Islet of Langerhans (tissue), 1 donor: ENCODE data around the gene FAAP20.

Source experiments
- FAIRE-seq: peaks from one replicate; lab custom pipeline; 2011; peaks lifted over from hg19 to GRCh38; lab: Jason Lieb, UNC

The FAAP20 gene

GRCh38 chr1:2210084-2210653 lies 15.6 kb upstream of the FAAP20 start:
- no peak for FAIRE-seq

- no peak for FAIRE-seq
Measured at GRCh38 chr1:2209400-2210083, 15.0 kb upstream of the FAAP20 start.

- FAIRE-seq = no peak
Measured at GRCh38 chr1:2208309-2209239, 14.0 kb upstream of the FAAP20 start.

DNA sequence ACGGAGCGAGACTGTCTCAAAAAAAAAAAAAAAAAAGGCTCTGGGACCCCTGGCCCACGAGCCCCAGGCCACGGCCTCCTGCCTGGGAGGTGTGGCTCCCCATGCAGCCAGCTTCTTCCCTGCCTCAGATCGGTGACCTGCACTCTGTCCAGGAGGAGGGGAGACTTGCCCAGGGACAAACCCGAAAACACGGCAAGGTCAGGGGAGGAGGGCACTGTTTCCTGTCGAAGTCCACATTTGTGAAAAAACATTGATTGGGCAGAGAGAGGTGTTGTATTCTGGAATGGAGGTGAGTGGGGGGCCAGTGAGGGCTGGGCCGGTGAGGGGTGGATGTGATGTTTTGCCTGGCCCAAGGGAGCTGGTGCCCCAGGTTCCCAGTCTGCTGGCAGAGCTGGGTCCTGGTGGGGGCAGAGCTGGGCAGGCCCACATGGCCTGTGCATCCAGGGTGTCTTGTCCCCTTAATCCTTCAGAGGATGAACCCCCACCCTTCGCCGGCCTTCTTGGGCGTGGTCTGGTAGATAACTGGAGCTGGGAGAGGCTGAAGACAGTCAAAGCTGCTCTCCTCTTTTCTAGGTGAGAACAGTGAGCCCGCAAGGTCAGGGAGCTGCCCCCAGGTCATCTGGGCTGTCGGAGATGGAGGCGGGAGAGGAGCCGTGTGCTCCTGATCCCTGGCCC lies 12.4 kb upstream of the FAAP20 start:
- FAIRE-seq = no peak

GRCh38 chr1:2205191-2205952 lies 10.8 kb upstream of the FAAP20 start:
- FAIRE-seq = no peak

- FAIRE-seq = no peak
Measured at GRCh38 chr1:2204415-2205190, 10.0 kb upstream of the FAAP20 start.

DNA sequence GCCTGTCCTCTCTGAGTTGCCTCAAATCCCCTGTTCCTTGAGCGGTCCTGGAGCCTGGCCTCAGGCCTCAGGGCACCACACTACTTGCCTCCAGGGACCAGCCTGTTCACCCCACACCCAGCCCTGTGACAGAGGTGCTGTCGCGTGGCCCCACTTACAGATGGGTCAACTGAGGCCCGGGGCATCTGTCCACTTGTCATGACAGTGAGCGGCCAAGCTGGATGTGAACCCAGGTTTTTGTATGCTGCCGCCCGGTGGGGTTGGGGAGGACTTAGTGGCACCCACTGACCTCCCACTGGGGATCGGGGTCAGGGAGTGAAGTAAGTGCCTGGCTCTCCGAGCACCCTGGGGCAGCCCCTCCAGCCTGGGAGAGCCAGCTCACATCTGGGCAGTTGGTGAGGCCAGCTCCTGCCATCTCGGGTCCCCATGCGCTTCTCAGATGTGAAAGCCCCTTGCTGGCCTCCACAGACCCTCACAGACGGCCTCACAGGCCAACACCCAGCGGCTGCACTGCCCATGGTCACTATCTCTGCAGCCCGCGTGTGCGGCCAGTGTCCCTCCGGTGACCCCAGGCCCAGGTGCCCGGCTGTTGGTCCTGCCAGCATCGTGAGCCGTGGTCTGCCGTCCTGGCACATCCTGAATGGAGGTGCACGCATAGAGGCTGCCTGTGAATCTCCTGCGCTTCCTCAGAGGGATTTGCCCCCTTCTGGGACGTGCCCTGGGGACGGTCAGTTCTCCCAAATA lies 9.3 kb upstream of the FAAP20 start:
- FAIRE-seq = no peak

GRCh38 chr1:2202843-2203601 lies 8.4 kb upstream of the FAAP20 start:
- FAIRE-seq = no peak

DNA sequence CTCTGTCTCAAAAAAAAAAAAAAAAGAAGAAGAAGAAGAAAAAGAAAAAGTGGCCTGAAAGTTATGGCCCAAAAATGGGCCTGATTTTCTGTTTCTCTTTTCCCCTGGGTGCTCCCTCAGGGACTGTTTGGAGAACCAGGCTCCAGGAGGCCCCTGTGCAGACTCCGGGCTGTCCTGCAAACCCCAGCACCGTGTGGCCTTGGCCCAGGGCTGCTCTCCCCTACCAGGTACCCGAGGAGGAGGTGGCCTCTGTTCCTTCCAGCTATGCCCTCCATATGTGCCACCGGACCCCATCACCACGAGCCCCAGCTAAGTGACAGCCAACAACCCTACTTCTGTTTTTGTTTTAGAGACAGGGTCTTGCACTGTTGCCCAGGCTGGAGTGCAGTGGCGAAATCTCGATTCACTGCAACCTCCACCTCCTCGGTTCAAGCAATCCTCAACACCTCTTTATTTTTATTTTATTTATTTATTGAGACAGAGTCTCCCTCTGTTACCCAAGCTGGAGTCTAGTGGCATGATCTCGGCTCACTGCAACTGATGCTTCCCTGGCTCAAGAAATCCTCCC lies 7.5 kb upstream of the FAAP20 start:
- FAIRE-seq = no peak

GRCh38 chr1:2201062-2201461 lies 6.5 kb upstream of the FAAP20 start:
- no peak for FAIRE-seq

DNA sequence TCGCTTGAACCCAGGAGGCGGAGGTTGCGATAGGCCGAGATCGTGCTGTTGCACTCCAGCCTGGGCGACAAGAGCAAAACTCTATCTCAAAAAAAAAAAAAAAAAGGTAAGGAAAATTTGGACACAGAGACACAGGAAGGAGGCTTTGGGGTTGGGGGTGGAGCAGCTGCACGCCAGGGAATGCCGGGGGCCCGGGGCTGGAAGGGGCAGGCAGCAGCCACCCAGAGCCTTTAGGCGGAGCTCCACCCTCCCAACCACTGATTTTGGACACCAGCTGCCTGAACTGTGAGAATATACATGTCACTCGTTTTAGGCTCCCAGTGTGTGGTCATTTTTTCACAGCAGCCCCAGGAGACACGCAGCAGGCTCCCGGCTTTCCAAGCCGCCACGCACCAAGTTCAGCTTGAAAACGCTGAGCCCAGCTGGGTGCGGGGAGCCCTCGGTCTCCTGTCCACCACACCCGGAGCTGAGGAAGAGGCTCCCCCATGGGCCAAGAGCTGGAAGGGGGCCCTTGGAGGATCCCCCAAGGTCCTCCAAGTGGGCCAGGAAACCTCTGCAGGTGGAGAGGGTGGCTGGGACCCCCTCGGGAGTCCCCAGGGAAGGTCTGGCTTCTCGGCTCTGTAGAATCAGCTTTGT lies 5.9 kb upstream of the FAAP20 start:
- FAIRE-seq = no peak

GRCh38 chr1:2199042-2199810 lies 4.7 kb upstream of the FAAP20 start:
- no peak for FAIRE-seq

DNA sequence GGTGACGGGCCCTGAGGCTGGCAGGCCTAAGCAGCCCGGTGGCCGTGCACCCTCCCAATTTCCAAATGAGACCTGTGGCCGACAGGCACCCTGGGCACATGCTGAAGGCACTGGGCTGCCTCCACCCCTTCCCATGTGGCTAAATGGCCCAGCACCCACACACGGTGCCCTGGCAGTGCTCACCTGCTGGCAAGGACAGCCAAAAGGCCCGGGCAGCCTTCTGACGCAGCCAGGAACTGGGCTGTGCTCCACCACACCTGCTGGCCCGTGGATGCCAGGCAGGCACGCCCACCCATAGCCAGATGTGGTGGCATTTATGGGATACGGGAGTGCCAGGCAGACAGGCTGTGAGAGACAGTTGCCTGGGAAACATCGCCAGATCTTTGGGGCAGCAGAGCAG lies 4.0 kb upstream of the FAAP20 start:
- FAIRE-seq = no peak

DNA sequence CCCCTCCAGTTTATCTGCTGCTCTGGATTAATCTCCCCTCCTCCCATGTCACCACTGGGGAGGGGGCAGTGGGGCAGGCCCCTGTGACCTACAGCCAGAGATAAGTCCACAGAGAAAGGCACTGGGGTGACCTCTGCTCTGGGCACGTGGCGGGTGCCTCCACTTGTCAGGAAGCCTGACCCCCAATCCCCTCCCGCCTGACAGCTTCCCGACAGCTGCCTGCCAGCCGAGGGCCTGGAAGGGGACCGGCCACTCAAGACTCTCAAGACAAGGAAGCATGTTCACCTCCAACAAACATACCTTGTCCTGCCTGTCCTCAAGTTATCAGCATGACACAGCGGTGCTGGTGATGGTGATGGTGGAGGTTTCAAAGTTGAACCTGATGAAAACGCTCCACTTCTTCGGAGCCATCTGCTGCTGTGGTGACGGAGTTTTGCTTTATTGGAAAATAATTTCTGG lies 3.2 kb upstream of the FAAP20 start:
- no peak for FAIRE-seq

DNA sequence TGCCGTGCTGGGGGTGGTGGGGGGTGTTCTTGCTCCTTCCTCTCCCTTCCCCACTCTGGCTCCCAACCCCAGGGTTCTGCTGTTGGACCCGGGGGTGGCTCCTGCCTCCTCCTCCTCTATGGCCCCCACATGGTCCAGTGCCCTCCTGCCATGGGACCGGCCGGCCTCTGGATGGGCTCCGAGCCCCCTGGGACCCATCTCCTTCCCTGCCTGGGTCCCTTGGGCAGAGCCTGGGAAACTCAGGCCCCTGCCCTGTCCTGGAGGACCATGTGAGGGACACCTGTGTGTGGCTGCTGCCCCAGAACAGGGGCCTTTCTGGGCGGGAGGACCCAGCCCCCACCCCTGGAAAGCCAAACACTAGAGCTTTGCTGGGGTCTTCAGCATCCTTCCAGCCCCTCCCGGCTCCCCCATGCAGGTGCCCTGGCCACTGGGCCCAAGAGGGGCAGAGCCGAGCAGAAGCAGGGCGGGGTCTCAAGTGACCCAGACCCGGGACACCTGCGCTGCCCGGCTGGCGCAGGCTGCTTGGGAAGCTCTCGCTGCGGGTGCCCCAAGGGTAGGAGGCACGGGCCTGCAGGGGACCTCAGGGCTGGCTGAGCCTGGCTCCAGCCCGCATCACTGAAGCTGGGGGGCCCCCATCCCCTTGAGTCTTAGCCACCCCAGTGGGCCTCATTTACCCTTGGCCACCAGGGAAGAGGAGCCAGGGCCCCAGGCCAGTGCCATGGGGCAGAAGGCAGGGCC lies 2.5 kb upstream of the FAAP20 start:
- no peak for FAIRE-seq

- FAIRE-seq = no peak
Measured at GRCh38 chr1:2195785-2196184, 1.2 kb upstream of the FAAP20 start.
